GM23338 (cell line): ENCODE data around the gene CTNNA3. TPM values are rescaled to one million over a fixed set of nuclear protein-coding genes. Genes with fewer than 3 reads are reported as not detected.

Source experiments
- ATAC-seq: fragments of 200-7000 bp; cut with Tn5 transposase; 3 replicates; pipeline ENCODE4 v1.9.1; 2020
- DNase-seq: peaks from one replicate; pipeline ENCODE4 v3.0.0-alpha.2; 2015; ENCODE audit warnings: low spot score
- H2AFZ ChIP-seq: fragments of 200-600 bp; sonication (generic); 2 replicates; pipeline ENCODE4 v1.8.0; 2016; ENCODE audit warnings: antibody characterized with exemption, mild to moderate bottlenecking, moderate library complexity
- H3F3A ChIP-seq: fragments of 200-600 bp; sonication (generic); replicated peaks from 2 replicates; pipeline ENCODE4 v1.8.0; 2017; ENCODE audit warnings: antibody characterized with exemption, mixed run types, low read depth
- H3K27ac ChIP-seq: fragments of 200-600 bp; sonication (generic); 2 replicates; pipeline ENCODE4 v1.6.1; 2016; ENCODE audit warnings: low read depth
- H3K27me3 ChIP-seq: fragments of 200-600 bp; sonication (generic); 2 replicates; pipeline ENCODE4 v1.8.0; 2016; ENCODE audit warnings: mild to moderate bottlenecking, mixed run types, moderate library complexity; ENCODE audit not compliant: insufficient read depth
- H3K36me3 ChIP-seq: fragments of 200-600 bp; sonication (generic); 2 replicates; pipeline ENCODE4 v1.8.0; 2016; ENCODE audit warnings: mild to moderate bottlenecking; ENCODE audit not compliant: insufficient read depth
- H3K4me1 ChIP-seq: fragments of 200-600 bp; sonication (generic); 2 replicates; pipeline ENCODE4 v1.8.0; 2016; ENCODE audit warnings: mild to moderate bottlenecking, moderate library complexity; ENCODE audit not compliant: insufficient read depth
- H3K4me2 ChIP-seq: fragments of 200-600 bp; sonication (generic); 2 replicates; pipeline ENCODE4 v1.7.1; 2017; ENCODE audit warnings: mixed run types
- H3K4me3 ChIP-seq: fragments of 200-600 bp; sonication (generic); 2 replicates; pipeline ENCODE4 v1.6.1; 2016; ENCODE audit warnings: mixed run types
- H3K79me2 ChIP-seq: fragments of 200-600 bp; sonication (generic); replicated peaks from 2 replicates; pipeline ENCODE4 v1.8.0; 2017; ENCODE audit warnings: mild to moderate bottlenecking; ENCODE audit not compliant: insufficient read depth
- H3K9me2 ChIP-seq: fragments of 200-600 bp; sonication (generic); 2 replicates; pipeline ENCODE4 v1.8.0; 2017; ENCODE audit not compliant: insufficient read depth
- H4K20me1 ChIP-seq: fragments of 200-600 bp; sonication (generic); replicated peaks from 2 replicates; pipeline ENCODE4 v1.8.0; 2017; ENCODE audit warnings: mild to moderate bottlenecking; ENCODE audit not compliant: insufficient read depth
- H3K27ac Mint-ChIP-seq: 2 replicates; pipeline ENCODE4 v1.8.0; 2020; ENCODE audit warnings: inconsistent platforms, mild to moderate bottlenecking, moderate library complexity, mixed read lengths
- H3K27me3 Mint-ChIP-seq: 3 replicates; pipeline ENCODE4 v1.8.0; 2022; ENCODE audit warnings: low read depth, mild to moderate bottlenecking, moderate library complexity, mixed read lengths, inconsistent platforms; ENCODE audit not compliant: insufficient read depth, poor library complexity
- H3K36me3 Mint-ChIP-seq: 3 replicates; pipeline ENCODE4 v1.8.0; 2021; ENCODE audit warnings: low read depth, mild to moderate bottlenecking, inconsistent platforms, moderate library complexity, mixed read lengths
- H3K4me1 Mint-ChIP-seq: 3 replicates; pipeline ENCODE4 v1.8.0; 2020; ENCODE audit warnings: mild to moderate bottlenecking, inconsistent platforms, mixed read lengths
- H3K4me3 Mint-ChIP-seq: 3 replicates; pipeline ENCODE4 v1.8.0; 2021; ENCODE audit warnings: moderate library complexity, mild to moderate bottlenecking, inconsistent platforms, mixed read lengths
- H3K9me3 Mint-ChIP-seq: 3 replicates; pipeline ENCODE4 v1.8.0; 2020; ENCODE audit warnings: moderate library complexity, mild to moderate bottlenecking, inconsistent platforms, mixed read lengths
- CREB1 ChIP-seq: fragments of 250-450 bp; sonication (Bioruptor Pico); IDR thresholded peaks from 2 replicates; pipeline ENCODE4 v1.5.0; 2020; ENCODE audit warnings: low read depth, mild to moderate bottlenecking, moderate library complexity
- CTCF ChIP-seq, 2 experiments: fragments of 200-600 bp in 1 of 2; sonication (generic) in 1 of 2; conservative IDR thresholded peaks; 2 replicates each; pipeline versions ENCODE4 v1.5.1 to v1.6.1; 2016 to 2017; ENCODE audit warnings: antibody characterized with exemption in 2 of 2, low read depth in 2 of 2, mild to moderate bottlenecking in 2 of 2, moderate library complexity in 1 of 2
- ETS1 ChIP-seq: IDR thresholded peaks from 2 replicates; pipeline ENCODE4 v1.6.1; 2016; ENCODE audit warnings: antibody characterized with exemption
- EZH2phosphoT487 ChIP-seq: fragments of 200-600 bp; sonication (generic); IDR thresholded peaks from one replicate; pipeline ENCODE4 v1.8.1; 2018; ENCODE audit warnings: antibody characterized with exemption; ENCODE audit not compliant: unreplicated experiment
- JUNB ChIP-seq: IDR thresholded peaks from one replicate; pipeline ENCODE4 v1.6.1; 2016; ENCODE audit warnings: antibody characterized with exemption; ENCODE audit not compliant: unreplicated experiment
- NANOG ChIP-seq: IDR thresholded peaks from 2 replicates; pipeline ENCODE4 v1.6.1; 2016; ENCODE audit warnings: antibody characterized with exemption, borderline replicate concordance
- POLR2AphosphoS5 ChIP-seq: IDR thresholded peaks from 2 replicates; pipeline ENCODE4 v1.6.1; 2016; ENCODE audit warnings: antibody characterized with exemption, low read depth
- REST ChIP-seq: IDR thresholded peaks from one replicate; pipeline ENCODE4 v1.6.1; 2018; ENCODE audit warnings: antibody characterized with exemption; ENCODE audit not compliant: unreplicated experiment
- STAT1 ChIP-seq: IDR thresholded peaks from one replicate; pipeline ENCODE4 v1.6.1; 2016; ENCODE audit warnings: antibody characterized with exemption; ENCODE audit not compliant: unreplicated experiment
- ZNF114 ChIP-seq: fragments of 250-450 bp; sonication (Bioruptor Pico); IDR thresholded peaks from 2 replicates; pipeline ENCODE4 v1.5.0; 2020; ENCODE audit warnings: mild to moderate bottlenecking, moderate library complexity
- ZNF331 ChIP-seq: fragments of 250-450 bp; sonication (Bioruptor Pico); IDR thresholded peaks from 2 replicates; pipeline ENCODE4 v1.5.0; 2020; ENCODE audit warnings: low read depth, mild to moderate bottlenecking, moderate library complexity
- polyA plus RNA-seq: library from polyadenylated mRNA; unstranded; fragments of >200 nt; fragmentation: Nextera tagmentation; extraction: Ambion mirVana; gene quantifications from 2 replicates; pipeline ENCODE4 v1.2.1, GENCODE V29; 2016
- total RNA-seq: library from RNA; depleted of rRNA; stranded (reverse); fragments of >200 nt; shearing (Covaris generic); gene quantifications from 2 replicates; pipeline ENCODE4 v1.2.3, GENCODE V29; 2014

Gene CTNNA3
- total and polyA plus RNA-seq, 2 experiments from 2014 or later = 0.71 to 3.3 TPM

- TF ChIP-seq CTCF (conservative IDR thresholded peaks at IDR 0.05; ENCODE audit: low read depth in 2 of 2) (no peak), POLR2AphosphoS5 (no peak), EZH2phosphoT487 (no peak), NANOG (no peak), REST (no peak), ZNF331 (CRISPR knock-in tag) (no peak), CREB1 (CRISPR knock-in tag) (no peak), ETS1 (no peak), ZNF114 (CRISPR knock-in tag) (no peak), STAT1 (no peak)
Measured at GRCh38 chr10:67603086-67603485, 92.9 kb downstream of the CTNNA3 start (continued).

GRCh38 chr10:67602268-67602950, 93.6 kb downstream of the CTNNA3 start:
- Mint-ChIP-seq H3K36me3 (no peaks in the 10 kb centered on the region), H3K4me3 (no peak overlapping the region)
- ATAC-seq = no peak
- TF ChIP-seq ETS1 (no peak), NANOG (no peak), EZH2phosphoT487 (no peak), STAT1 (no peak), ZNF114 (CRISPR knock-in tag) (no peak), JUNB (no peak)

More at GRCh38 chr10:67602268-67602950, 93.6 kb downstream of the CTNNA3 start:
- no peak overlapping the region for H3K27ac Mint-ChIP-seq
- no peaks in the 10 kb centered on the region for H4K20me1 ChIP-seq
- no peak overlapping the region for H3K27ac ChIP-seq
- peaks cover 10% of the 10 kb centered on the region; the same call in 1 of the 2 replicates for H3K9me2 ChIP-seq
- no peaks in the 10 kb centered on the region for H3K36me3 ChIP-seq
- H3K4me1 Mint-ChIP-seq = peaks cover 6% of the 10 kb centered on the region
- DNase-seq = no peak
- no peak overlapping the region for H3K4me2 ChIP-seq
- no peak overlapping the region for H3K4me3 ChIP-seq
- H2AFZ ChIP-seq = no peak overlapping the region
- H3K79me2 ChIP-seq = no peaks in the 10 kb centered on the region
- no peaks in the 10 kb centered on the region for H3F3A ChIP-seq
- H3K27me3 ChIP-seq = no peaks in the 10 kb centered on the region
- peaks cover 3% of the 10 kb centered on the region; the same call in 1 of the 2 replicates for H3K4me1 ChIP-seq
- H3K27me3 Mint-ChIP-seq = peaks cover 3% of the 10 kb centered on the region
- no peaks in the 10 kb centered on the region for H3K9me3 Mint-ChIP-seq
